GM18526 (cell line): ENCODE data around the gene SCAMP2.
A peak's percentile ranks its signal among the peaks of the same experiment; 100 is the strongest.

Source experiments
- POLR2A ChIP-seq: IDR thresholded peaks from 3 replicates; pipeline ENCODE4 v1.6.1; 2011; ENCODE audit not compliant: insufficient read length; ENCODE audit errors: extremely low read depth

Gene SCAMP2

GRCh38 chr15:74873036-74873755 lies at the start of gene SCAMP2:
TSS of gene SCAMP2 (minus strand) at chr15:74873365. CDS start at chr15:74873255, 110 bp downstream.
- peak; percentile 94 for TF ChIP-seq POLR2A

- TF ChIP-seq POLR2A, result no peak
These were observed 47.3 kb upstream of the SCAMP2 start for GRCh38 chr15:74920456-74920855.

- TF ChIP-seq POLR2A, result no peak
These were observed 44.5 kb upstream of the SCAMP2 start for GRCh38 chr15:74917676-74918075.

GRCh38 chr15:74913041-74913440 lies 39.9 kb upstream of the SCAMP2 start:
- TF ChIP-seq POLR2A, result no peak

GRCh38 chr15:74908635-74909034 lies 35.5 kb upstream of the SCAMP2 start:
- TF ChIP-seq POLR2A, result no peak

- TF ChIP-seq POLR2A, result no peak
These were observed 34.2 kb upstream of the SCAMP2 start for GRCh38 chr15:74907163-74907870.

GRCh38 chr15:74906450-74907162 lies 33.4 kb upstream of the SCAMP2 start, which contains the start of gene FAM219B:
TSS of gene FAM219B (minus strand) at chr15:74906851. CDS start at chr15:74906800, 51 bp downstream.
- TF ChIP-seq POLR2A, result peak; percentile 80

GRCh38 chr15:74906067-74906449 lies 32.9 kb upstream of the SCAMP2 start:
- no peak for TF ChIP-seq POLR2A

- TF ChIP-seq POLR2A, result no peak
These were observed 31.1 kb upstream of the SCAMP2 start for GRCh38 chr15:74904190-74904805.

- TF ChIP-seq POLR2A, result no peak
These were observed 30.5 kb upstream of the SCAMP2 start for GRCh38 chr15:74903676-74904075.

GRCh38 chr15:74902295-74903075 lies 29.3 kb upstream of the SCAMP2 start:
- no peak for TF ChIP-seq POLR2A

GRCh38 chr15:74901612-74902063 lies 28.5 kb upstream of the SCAMP2 start:
- TF ChIP-seq POLR2A, result no peak

GRCh38 chr15:74897300-74897701 lies 24.1 kb upstream of the SCAMP2 start:
- TF ChIP-seq POLR2A, result no peak

GRCh38 chr15:74896316-74896715 lies 23.2 kb upstream of the SCAMP2 start:
- TF ChIP-seq POLR2A, result no peak
